ENCODE results near the gene KIAA1614.

Gene KIAA1614

GRCh38 chr1:180997843-180998504 lies 85.3 kb downstream of the KIAA1614 start:
- H3K27ac ChIP-seq (ENCODE audit: low read depth, low read length) = no peak overlapping the region
- peaks cover 3 to 26% of the 10 kb centered on the region in 2 donors for H3K36me3 ChIP-seq (ENCODE audit: control insufficient read depth in 1 of 2, insufficient read depth in 2 of 2, low read length in 2 of 2)

More at GRCh38 chr1:180997843-180998504, 85.3 kb downstream of the KIAA1614 start:
- no peaks in the 10 kb centered on the region for H3K9me3 ChIP-seq (ENCODE audit: control insufficient read depth in 1 of 2, low read length in 2 of 2)
- H3K4me3 ChIP-seq (ENCODE audit: low read depth in 1 of 2, low read length in 2 of 2) = no peak overlapping the region
- H3K4me1 ChIP-seq (ENCODE audit: control insufficient read depth in 1 of 2, insufficient read depth in 2 of 2, low read length in 2 of 2) = no peaks in the 10 kb centered on the region
- H3K9ac ChIP-seq (ENCODE audit: low read depth in 1 of 2, low read length in 2 of 2) = no peak overlapping the region
- no peaks in the 10 kb centered on the region for H3K27me3 ChIP-seq (ENCODE audit: control insufficient read depth in 1 of 2, insufficient read depth in 2 of 2, low read length in 2 of 2)

Measured in duodenal mucosa (tissue), 2 donors.